HG03139 (cell line): ENCODE data around the gene IFT27.

Experiments used
- ATAC-seq: cut with Tn5 transposase; IDR thresholded peaks from one replicate; pipeline ENCODE4 v1.9.1; 2021; ENCODE audit not compliant: unreplicated experiment

IFT27 gene

DNA sequence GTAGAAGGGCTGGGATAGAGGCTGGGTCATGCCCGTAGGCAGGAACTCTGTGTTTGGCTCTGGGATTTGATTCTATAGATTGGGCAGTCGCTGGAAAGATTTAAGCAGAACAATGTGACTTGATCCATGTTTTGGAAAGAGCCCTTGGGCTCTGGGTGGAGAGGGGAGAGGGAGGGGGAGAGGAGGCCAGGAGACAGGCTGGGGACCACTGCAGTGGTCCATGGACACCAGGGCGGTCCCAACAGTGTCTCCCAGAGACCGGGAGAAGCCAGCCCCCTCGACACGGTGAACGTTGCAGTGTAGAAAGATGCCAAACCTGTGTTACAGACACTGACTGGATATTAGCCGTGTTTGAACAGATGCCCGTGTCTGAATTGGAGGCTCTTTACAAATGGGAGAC is 21.5 kb upstream of the IFT27 start:
- ATAC-seq = no peak

DNA sequence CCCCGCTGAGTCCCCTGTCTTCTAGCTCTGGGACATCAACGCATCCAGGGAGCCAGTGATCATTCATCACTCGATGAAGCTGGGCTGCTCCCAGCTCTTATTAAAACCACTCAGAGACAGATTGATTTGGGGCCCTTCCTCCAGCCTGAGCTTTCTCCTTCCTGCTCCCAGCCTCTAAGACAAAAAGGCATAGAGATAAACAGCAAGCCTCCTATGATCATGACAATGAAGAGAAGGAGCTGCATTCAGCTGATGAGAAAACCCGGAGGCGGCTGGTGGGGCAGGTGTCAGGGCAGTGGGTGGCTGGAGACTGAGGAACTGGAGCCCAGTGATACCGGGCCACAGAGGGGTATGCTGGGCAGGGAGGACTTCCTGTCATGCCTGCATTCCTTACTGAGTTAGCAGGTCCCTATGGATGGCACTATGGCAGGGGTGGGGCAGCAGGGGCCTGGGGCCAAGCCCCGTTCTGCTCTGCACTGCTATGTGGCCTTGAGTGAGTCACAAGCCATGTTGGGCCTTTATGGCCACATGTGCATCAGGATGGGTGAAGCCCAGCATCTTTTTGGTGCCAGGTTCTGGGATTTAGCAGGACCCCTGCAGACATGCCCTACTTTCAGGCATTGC is 20.7 kb upstream of the IFT27 start:
- no peak for ATAC-seq

DNA sequence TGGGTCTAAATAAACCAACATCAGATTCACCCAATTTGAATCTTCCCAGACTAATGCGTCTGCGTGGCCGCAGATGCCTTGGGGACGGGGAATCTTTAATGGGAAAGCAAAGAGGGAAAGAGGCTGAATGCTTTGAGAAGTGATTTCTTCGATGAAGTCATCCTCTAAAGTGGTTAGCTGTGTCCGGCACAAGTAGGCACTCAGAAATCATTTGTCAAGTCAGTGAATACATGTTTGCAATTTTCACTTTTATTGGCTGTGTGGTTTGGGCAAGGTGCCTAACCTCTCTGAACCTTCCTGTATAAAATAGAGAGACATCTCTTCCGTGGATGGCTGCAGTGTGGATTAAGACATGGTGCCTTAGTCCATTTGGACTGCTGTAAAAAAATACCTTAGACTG is 19.7 kb upstream of the IFT27 start:
- no peak for ATAC-seq

DNA sequence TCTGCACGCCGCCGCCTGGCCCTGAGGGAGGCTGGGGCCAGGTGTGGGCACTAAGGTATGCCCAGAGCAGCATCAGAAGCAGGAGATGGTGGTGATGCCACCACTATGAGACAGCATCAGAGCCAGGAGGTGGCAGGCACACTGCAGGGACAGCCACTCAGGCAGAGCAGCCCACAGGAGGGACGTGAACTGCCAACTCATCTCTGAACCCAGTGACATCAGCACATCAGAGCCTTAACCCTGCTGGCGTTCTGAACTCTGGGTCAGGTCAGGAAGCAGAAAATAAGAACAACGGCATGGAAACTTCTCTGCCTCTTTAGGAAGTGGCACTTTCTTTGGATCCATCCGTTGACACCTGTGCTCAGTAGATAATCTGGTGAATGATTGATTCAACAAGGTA is 14.7 kb upstream of the IFT27 start:
- no peak for ATAC-seq

DNA sequence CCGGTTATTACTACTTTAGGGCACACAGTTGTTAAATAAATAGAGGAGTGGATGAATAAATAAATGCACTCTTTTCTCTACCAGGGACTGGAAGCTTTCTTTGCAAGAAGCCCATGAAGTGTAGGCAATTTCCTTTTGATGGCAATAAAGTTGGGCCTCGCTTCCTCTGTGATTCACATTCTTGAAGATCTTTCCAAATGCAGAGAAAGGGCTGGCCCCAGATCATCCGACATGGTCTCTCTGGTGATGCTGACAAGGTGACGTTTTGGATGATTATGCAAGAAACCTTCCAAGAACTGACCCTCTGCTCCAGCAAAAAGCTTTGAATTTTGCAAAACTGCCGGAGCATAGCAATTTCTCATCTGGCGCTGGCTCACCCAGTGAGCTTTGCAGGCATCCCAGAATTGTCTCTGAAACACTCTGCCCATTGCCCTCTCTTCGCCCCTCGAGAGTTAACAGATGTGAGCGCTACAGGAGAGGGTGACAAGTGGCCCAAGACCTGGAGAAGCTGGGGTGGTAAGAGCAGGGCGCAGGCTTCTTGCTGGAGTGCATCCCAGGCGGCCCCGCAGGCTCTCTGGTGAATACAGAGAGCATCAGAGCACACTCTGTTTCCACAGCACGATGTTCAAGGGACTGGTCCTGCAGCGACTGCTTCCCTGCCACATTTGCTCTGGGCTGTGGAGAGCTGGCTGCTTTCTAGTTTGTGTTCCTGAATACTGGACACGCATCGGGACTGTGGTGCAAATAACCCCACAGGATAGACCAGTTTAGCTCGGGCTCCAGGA is 11.5 kb upstream of the IFT27 start:
- no peak for ATAC-seq

DNA sequence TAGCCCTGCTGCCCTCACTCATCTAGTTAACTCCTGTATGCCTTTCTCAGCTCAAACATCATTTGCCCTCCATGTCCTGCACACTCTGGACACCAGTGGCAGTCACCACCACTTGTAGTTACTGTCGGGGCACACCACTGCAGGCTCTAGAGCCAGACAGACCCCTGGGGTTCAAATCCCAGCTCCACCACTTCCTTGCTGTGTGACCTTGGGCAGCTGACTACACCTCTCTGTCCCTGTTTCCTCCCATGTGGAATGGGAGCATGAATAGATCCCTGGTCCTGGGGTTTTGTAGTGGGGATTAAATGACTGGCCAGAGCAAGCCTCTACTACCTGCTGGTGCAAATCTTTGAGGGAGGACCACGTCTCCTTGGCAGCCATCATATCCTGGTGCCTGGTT is 7.8 kb upstream of the IFT27 start:
- no peak for ATAC-seq

DNA sequence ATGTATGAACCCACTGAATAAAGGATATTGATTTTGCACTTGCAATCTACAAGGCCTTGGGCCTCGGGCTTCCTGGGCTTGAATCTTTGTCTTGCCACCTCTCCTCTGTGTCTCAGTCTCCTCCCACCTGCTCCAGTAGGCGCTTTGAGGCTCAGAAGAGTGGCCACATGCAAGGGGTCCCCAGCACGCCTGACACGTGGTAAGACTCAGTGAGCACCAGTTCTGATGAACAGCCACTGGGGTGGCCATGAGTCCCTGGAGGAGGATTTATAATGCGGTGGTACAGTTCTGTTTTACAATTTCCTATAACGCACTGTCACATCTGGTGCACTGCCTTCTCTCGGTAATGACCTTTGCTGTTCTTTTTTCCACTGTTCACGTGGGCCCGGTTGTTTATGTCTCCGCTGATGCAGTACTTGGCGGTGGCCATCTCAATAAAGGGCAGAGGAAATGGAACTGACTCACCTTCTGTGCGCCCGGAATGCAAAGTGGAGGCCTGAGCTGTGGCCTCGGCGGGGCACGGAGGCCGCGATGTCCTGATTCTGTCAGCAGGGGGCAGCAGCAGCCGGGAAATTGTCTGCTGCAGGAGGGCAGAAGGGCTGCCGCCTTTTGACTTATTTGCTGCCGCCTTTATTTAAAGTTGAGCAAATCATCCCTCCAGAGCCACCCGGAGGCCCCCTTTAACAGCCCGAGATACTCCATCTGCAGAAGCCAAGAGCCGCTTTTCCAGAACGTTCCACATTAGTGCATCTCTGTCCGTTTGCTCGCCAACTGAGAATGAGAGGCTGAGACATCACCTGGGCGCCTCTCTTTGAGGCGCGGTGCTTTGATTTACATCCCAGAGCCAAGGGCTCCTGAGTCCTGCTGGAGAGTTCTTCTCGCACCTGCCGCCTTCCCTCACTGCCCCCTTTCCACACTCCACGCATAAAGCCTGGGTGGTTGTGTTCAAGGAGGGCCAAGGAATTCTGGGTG is 6.0 kb upstream of the IFT27 start:
- ATAC-seq = no peak

DNA sequence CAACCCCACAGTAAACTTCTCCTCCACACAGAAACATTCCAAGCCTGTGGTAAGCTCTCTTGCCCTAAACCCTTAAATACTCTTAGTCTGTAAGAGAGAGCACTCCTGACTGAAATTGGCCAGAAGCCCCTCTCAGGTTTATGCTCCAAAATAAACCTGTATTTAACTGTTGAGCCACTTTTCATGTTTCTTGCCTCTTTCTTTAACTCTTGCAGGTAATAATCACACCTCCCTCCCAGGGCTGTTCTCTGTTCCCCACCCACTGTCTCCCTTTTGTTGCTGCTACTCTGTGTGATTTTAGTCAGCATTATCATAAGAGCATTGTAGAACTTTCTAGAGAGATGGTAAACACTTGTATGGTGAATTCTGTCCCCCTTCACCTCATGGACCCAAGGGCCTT is 2.1 kb upstream of the IFT27 start:
- ATAC-seq = no peak

DNA sequence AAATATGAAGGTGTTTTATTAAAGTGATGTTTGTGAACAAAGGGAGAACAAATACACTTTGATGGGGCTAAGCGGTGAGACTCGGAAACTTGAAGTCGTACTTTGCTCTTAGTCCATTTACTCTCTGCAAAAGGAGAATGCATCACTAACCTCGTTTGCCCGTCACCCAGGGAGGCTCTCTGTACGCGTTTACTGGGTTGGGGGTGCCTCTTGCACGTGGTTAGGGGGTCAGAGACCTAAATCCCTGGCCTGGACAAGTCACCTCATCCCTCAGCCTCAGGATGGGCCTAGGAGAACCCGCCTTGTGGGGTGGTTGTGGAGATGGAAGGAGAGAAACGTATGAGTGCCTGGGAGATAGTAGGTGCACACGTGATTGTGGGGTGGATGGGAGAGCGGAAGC is 803 bp upstream of the IFT27 start:
- no peak for ATAC-seq

DNA sequence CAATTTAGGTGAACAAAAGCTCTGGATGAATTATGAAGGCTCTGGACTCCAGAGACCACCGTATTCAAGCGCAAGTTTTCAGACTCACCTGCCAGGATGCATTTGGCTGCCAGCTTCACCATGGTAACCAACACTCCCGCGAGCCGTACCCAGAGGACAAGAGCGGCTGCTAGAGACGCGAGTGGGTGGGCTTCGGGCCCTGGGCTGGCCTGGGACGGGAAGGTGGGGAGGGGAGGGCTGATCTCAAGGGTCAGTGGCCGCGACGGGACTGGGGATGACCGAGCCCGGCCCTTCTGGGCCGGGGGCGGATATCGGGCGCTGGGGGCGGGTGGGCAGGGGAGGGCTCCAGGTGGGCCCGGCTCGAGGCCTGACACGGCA is 344 bp downstream of the IFT27 start:
- ATAC-seq = no peak

DNA sequence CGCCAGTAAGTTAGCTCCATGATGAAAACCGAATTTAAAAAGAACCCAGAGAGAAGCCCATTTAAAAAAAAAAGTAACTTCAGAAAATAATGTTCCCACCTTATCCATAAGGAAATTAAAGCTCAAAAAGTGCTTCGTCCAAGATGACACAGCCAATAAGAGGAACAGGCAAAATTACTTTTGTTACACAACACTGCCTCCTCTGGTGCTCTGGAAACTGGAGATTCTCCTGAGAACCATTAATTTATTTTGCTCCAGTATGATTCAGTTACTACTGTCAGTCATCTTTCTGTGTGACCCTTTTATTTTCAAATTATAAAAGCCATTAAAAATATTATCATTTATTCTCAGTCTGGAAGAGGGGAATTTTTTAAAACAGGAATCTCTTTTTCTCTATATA is 2.0 kb downstream of the IFT27 start:
- ATAC-seq = no peak

DNA sequence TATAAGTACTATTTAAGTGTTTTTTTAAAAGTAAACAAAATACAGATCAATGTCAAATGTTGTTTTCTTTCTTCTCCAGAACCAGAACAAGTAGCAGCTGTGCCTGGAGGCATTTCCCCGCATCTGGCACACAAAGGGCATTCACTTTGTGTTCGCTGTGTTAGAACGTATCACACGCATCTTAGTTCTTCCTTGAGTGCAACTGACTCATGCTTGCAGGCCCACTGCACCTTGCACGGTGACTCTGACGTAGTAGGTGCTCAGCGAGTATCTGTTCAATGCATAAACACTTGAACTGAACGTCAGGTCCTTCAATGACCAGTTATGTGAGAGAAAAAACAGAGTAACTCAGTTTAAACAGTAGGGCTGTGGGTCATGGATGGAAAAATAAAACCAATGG is 3.5 kb downstream of the IFT27 start:
- ATAC-seq = no peak

DNA sequence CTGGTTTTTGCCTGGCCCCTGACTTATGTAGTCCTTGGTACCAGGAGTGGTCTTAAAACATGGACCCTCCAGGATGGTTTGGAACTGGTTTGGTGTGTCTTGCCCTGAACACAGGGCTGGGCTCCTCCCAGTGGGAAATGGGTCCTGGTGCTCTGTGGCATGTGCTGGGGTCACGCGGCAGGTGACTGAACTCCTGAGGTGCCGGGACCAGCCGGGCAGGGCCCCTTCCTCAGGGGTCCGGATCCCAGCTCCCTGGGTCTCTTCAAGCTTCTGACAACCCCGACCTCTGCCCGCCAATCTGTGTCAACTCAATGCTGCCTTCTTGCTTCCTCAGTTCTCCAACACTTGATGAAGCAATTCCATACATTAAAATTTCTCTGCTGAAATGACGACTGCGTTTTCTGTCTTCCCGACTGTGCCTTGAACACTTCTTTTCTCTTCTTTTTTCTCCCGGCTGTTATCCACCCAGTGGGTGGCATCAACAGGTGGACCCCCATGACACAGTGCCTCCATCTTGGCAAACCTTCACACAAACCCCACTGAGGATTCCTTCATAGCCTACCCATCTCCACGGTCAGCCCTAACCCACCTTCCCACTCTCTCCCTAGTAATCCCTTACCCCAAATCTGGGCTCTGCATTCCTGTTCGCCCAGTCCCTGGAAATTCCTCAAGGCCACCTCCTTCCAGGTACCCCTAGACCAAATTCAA is 4.4 kb downstream of the IFT27 start:
- no peak for ATAC-seq

DNA sequence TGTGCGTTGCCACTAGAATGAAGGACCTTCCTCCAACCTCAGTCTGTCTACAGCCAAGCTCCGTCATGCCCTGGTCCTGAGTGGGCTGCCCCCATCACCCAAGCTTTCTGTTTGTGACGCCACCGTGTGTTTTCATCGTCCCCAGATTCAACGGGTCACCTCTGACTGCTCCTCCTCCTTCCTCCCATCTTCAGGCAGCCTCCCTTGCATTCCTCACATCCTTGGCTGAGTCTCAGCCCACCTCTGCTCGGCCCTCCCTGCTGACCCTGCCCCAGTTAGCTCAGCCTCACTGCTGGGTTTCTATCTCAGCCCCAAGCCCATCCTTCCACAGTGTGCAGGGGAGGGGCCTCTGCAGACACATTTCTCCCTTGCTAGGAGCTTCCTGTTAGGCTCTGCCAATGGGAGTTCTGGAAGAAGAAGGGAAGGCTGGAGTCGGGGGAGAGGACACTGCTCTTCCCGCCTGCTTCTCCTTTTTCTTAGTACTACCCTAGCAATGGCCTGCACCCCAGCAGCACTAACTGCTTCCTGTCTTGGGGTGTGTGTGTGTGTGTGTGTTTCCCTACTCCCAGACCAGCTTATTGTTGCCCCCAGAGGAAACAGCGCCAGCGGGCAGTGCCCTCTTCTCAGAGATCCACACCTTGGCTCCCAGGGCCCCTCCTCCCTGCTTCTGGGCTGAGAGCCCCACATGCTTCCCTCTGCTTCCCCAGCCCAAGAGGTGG is 5.2 kb downstream of the IFT27 start:
- no peak for ATAC-seq

DNA sequence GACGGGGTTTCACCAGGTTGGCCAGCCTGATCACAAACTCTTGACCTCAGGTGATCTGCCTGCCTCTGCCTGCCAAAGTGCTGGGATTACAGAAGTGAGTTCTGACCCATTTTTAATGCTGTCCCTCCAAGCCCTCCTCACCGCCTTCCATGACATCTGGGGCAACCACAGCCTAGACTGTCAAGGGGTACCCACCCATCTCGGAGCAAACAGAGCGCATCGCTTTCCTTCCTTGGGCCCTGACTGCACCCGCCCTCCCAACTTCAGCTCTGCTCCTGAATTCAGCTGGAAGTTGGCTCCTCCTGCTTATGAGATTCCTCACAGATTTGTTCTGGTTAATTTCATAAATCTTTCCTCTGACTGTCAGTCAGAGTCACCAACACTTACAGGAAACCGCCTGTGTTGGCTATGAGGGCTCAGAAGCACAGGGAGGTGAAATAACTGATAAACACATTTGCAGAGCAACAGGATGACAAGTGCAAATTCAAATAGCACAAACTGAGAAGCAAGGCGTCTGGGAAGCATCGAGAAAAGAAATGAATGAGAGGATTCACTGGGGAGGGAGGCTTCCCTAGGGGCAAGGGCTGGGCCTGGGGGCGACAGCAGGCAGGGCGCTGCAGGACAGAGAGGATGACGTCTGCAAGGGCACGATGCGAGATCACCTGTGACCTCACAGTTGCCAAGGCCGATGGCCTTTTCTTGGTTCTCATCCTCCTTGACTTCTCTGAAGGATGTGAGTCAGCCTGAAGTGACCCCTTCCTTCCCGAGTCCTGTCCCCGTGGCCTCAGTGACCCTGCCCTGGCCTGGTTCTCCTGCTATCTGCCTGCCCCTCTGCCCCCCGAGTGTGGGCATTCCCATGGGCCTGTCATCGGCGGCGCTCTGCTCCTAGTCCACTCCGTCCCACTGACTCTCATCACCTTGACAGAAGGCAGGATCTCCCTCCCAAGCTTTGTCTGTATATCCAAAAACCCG is 6.1 kb downstream of the IFT27 start:
- no peak for ATAC-seq

DNA sequence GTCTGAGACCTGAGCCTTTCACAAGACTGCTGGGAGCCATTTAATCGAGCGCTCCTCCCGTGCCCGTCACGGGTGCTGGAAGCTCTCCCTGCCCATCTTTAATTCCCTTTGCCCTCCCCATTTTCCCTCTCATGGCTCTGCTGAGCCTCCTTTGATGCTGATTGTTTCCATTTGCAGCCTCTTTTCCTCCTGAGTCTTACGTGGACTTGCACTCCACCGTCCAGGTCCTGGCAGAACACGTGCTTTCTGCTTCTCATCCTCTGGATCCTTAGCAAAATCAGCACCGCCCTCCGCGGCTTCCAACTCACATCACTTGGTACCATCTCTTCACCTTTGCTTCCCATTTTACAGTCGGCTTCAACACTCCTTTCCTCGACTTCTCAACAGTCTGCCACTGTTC is 7.3 kb downstream of the IFT27 start:
- ATAC-seq = no peak

DNA sequence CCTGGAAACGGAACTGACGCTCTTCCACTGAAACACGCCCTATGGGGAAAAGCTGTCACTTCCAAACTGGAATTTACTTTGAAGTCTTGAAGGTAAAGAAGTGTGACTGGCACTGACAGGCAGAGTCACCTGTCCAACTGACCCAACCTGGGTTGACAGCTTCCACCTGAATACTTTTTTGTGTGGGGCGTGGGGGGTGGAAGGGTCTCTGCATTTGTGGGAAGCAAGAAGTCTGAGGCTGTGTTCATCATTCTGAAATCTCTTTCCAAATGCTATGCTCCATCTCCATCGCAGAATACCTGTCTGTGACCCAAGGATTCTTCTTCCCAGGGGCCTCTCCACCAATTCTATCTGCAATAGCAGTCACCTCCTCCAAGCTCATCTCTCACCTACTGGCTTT is 7.8 kb downstream of the IFT27 start:
- ATAC-seq = no peak

DNA sequence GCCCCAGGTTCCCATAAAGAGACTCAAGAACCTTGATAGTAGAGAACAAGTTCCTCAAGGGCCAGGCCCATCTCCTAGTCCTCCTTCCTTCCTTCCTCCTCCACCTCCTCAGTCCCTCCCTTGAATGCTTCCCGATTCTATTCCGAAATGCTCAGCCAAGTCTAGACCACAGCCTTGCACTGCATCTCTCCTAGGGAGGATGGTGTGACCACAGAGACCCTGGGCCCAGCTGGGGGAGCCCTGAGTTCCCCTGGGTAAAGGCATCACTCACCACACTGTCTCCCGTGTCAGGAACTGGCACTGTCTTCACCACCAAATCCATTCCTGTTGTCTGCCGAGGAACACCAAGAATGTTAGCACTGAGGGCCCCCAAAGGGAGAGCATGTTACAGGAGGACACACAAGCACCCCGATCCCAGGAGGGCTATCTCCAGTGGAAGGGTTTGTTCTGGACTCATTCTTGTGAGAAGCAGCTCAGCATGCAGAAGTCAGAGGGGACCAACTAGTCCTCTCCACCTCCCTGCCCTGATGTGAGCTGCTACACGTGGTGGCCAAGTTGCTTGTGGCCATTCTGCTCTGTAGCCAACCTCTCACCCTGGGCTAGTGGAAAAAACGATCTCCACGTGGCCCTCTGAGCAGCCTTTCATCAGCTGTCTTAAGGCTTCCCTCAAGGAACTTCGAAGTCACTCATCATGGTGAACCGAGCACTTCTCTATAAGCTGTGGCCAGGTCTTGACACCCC is 8.7 kb downstream of the IFT27 start:
- ATAC-seq = no peak
